Endothelial cell of umbilical vein (primary cell): Measurements from ENCODE around the gene RAI2.

Experiments used
- POLR2AphosphoS5 ChIP-seq: IDR thresholded peaks from 2 replicates; pipeline ENCODE4 v1.6.1; 2012; ENCODE audit warnings: low read depth, mild to moderate bottlenecking, control low read depth, low read length, moderate library complexity; ENCODE audit not compliant: insufficient read depth
- TF ChIP-seq, protein P1 (sequence below), 2 donors: IDR thresholded peaks; 1 replicate in 1 of 2; 2 replicates in 1 of 2; pipeline ENCODE4 v1.5.1; 2011; ENCODE audit warnings: low read length in 2 of 2, mild to moderate bottlenecking in 2 of 2, moderate library complexity in 2 of 2, control low read depth in 1 of 2, inconsistent platforms in 1 of 2, low read depth in 1 of 2; ENCODE audit not compliant: insufficient read depth in 1 of 2; ENCODE audit errors: extremely low read depth in 1 of 2

GRCh38 chrX:17803449-17803848 is 57.6 kb downstream of the RAI2 start:
- TF ChIP-seq, protein P1, sequence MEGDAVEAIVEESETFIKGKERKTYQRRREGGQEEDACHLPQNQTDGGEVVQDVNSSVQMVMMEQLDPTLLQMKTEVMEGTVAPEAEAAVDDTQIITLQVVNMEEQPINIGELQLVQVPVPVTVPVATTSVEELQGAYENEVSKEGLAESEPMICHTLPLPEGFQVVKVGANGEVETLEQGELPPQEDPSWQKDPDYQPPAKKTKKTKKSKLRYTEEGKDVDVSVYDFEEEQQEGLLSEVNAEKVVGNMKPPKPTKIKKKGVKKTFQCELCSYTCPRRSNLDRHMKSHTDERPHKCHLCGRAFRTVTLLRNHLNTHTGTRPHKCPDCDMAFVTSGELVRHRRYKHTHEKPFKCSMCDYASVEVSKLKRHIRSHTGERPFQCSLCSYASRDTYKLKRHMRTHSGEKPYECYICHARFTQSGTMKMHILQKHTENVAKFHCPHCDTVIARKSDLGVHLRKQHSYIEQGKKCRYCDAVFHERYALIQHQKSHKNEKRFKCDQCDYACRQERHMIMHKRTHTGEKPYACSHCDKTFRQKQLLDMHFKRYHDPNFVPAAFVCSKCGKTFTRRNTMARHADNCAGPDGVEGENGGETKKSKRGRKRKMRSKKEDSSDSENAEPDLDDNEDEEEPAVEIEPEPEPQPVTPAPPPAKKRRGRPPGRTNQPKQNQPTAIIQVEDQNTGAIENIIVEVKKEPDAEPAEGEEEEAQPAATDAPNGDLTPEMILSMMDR (IDR thresholded peaks at IDR 0.05; ENCODE audit: extremely low read depth in 1 of 2, insufficient read depth in 1 of 2, low read depth in 1 of 2, low read length in 2 of 2), result no peak
- no peak for TF ChIP-seq POLR2AphosphoS5
